HEK293T (cell line): ENCODE measurements around the gene CABP1.

ENCODE experiments used
- CTCF ChIA-PET: fragments of 350-600 bp; formaldehyde crosslinking; extraction: SDS; loops from one replicate; lab custom pipeline; 2021; ENCODE audit warnings: antibody characterized with exemption, inconsistent platforms; lab: Yijun Ruan, JAX
- POLR2A ChIA-PET: fragments of 350-600 bp; formaldehyde crosslinking; extraction: SDS; loops from one replicate; lab custom pipeline; 2020; ENCODE audit warnings: antibody characterized with exemption, inconsistent platforms; lab: Yijun Ruan, JAX
- DNase-seq: peaks from one replicate; pipeline ENCODE4 v3.0.0; 2012; ENCODE audit warnings: mixed read lengths; ENCODE audit errors: extremely low spot score
- ARNT ChIP-seq: fragments of 450-650 bp; IDR thresholded peaks from 2 replicates; pipeline ENCODE4 v1.6.1; 2017; ENCODE audit warnings: mild to moderate bottlenecking
- BHLHE40 ChIP-seq: fragments of 450-650 bp; IDR thresholded peaks from 2 replicates; pipeline ENCODE4 v1.6.1; 2016; ENCODE audit warnings: mild to moderate bottlenecking, moderate library complexity, borderline replicate concordance
- CTBP1 ChIP-seq: fragments of 450-650 bp; IDR thresholded peaks from 2 replicates; pipeline ENCODE4 v1.6.1; 2016; ENCODE audit warnings: borderline replicate concordance
- ELF4 ChIP-seq: fragments of 450-650 bp; IDR thresholded peaks from 2 replicates; pipeline ENCODE4 v1.6.1; 2017; ENCODE audit warnings: antibody characterized with exemption
- FOXA1 ChIP-seq: fragments of 450-650 bp; IDR thresholded peaks from 2 replicates; pipeline ENCODE4 v1.6.1; 2016; ENCODE audit warnings: mild to moderate bottlenecking
- FOXK2 ChIP-seq: fragments of 450-650 bp; IDR thresholded peaks from 2 replicates; pipeline ENCODE4 v1.6.1; 2016; ENCODE audit warnings: mild to moderate bottlenecking
- FOXM1 ChIP-seq: fragments of 450-650 bp; IDR thresholded peaks from 2 replicates; pipeline ENCODE4 v1.6.1; 2017; ENCODE audit warnings: mild to moderate bottlenecking, borderline replicate concordance
- HDGF ChIP-seq: fragments of 450-650 bp; IDR thresholded peaks from 2 replicates; pipeline ENCODE4 v1.6.1; 2017; ENCODE audit warnings: antibody characterized with exemption, borderline replicate concordance
- L3MBTL2 ChIP-seq: fragments of 450-650 bp; conservative IDR thresholded peaks from 2 replicates; pipeline ENCODE4 v1.6.1; 2016; ENCODE audit warnings: mild to moderate bottlenecking
- LEF1 ChIP-seq: fragments of 450-650 bp; IDR thresholded peaks from 2 replicates; pipeline ENCODE4 v1.6.1; 2017; ENCODE audit warnings: mild to moderate bottlenecking, borderline replicate concordance
- NFRKB ChIP-seq: fragments of 450-650 bp; IDR thresholded peaks from 2 replicates; pipeline ENCODE4 v1.6.1; 2016; ENCODE audit warnings: mild to moderate bottlenecking, moderate library complexity
- PKNOX1 ChIP-seq: fragments of 450-650 bp; IDR thresholded peaks from 2 replicates; pipeline ENCODE4 v1.6.1; 2016
- SP1 ChIP-seq: fragments of 450-650 bp; IDR thresholded peaks from 2 replicates; pipeline ENCODE4 v1.6.1; 2017
- SUZ12 ChIP-seq: fragments of 450-650 bp; IDR thresholded peaks from 2 replicates; pipeline ENCODE4 v1.6.1; 2016; ENCODE audit warnings: mild to moderate bottlenecking
- TARDBP ChIP-seq: fragments of 450-650 bp; IDR thresholded peaks from 2 replicates; pipeline ENCODE4 v1.6.1; 2016
- ZNF384 ChIP-seq: fragments of 450-650 bp; IDR thresholded peaks from 2 replicates; pipeline ENCODE4 v1.6.1; 2016

Gene CABP1

GRCh38 chr12:120618954-120619615 is 21.3 kb upstream of the CABP1 start:
- TF ChIP-seq LEF1 (no peak), ZNF384 (no peak), ELF4 (no peak), TARDBP (no peak), NFRKB (no peak)
- ChIA-PET CTCF (interaction anchor here (0.6 to 0.8 kb wide), 3 partner anchors 28 to 418 kb away, joined by 3 read pairs; partner anchors contain the start of gene RPLP0), POLR2A (no interaction called here)
- DNase-seq: no peak

GRCh38 chr12:120620624-120621023 is 19.8 kb upstream of the CABP1 start:
- POLR2A ChIA-PET: no interaction called here
- DNase-seq: no peak
- CTCF ChIA-PET: interaction anchor here (1.0 kb wide), 1 partner anchor 38 kb away, joined by 3 read pairs; no protein-coding TSS in a partner anchor
- no peak for TF ChIP-seq ZNF384
- no peak for TF ChIP-seq FOXA1
- no peak for TF ChIP-seq NFRKB
- no peak for TF ChIP-seq LEF1
- no peak for TF ChIP-seq FOXK2
- no peak for TF ChIP-seq CTBP1
- TF ChIP-seq SP1: no peak
- no peak for TF ChIP-seq TARDBP
- no peak for TF ChIP-seq SUZ12
- TF ChIP-seq BHLHE40: no peak
- no peak for TF ChIP-seq ARNT
- no peak for TF ChIP-seq L3MBTL2
- no peak for TF ChIP-seq ELF4
- no peak for TF ChIP-seq HDGF
- no peak for TF ChIP-seq FOXM1

- no peak for TF ChIP-seq ZNF384
- ChIA-PET POLR2A (no interaction called here), CTCF (no interaction called here)
- DNase-seq: peak; percentile 51
Measured at GRCh38 chr12:120625557-120626419, 14.6 kb upstream of the CABP1 start.

GRCh38 chr12:120628919-120629318 is 11.5 kb upstream of the CABP1 start:
- POLR2A ChIA-PET: no interaction called here
- CTCF ChIA-PET: interaction anchor here (0.6 kb wide), 1 partner anchor 21 kb away, joined by 3 read pairs; no protein-coding TSS in a partner anchor
- DNase-seq: no peak
- TF ChIP-seq ZNF384 (no peak), ARNT (no peak), L3MBTL2 (no peak), CTBP1 (no peak), PKNOX1 (no peak)

- CTCF ChIA-PET: no interaction called here
- TF ChIP-seq ELF4 (no peak), HDGF (no peak), FOXA1 (no peak), FOXK2 (no peak), L3MBTL2 (no peak), PKNOX1 (no peak), CTBP1 (no peak), BHLHE40 (no peak), NFRKB (no peak), SUZ12 (no peak), FOXM1 (no peak), TARDBP (no peak)
- POLR2A ChIA-PET: no interaction called here
- DNase-seq: no peak
Measured at GRCh38 chr12:120630104-120630892, 10.1 kb upstream of the CABP1 start.

- DNase-seq: no peak
- ChIA-PET POLR2A (no interaction called here), CTCF (no interaction called here)
- TF ChIP-seq SUZ12: no peak
- TF ChIP-seq LEF1: no peak
- no peak for TF ChIP-seq NFRKB
- TF ChIP-seq HDGF: no peak
Measured at GRCh38 chr12:120631097-120631496, 9.3 kb upstream of the CABP1 start.
